Endothelial cell of umbilical vein (primary cell): ENCODE measurements around the gene PUS10. TPM values are rescaled to one million over a fixed set of nuclear protein-coding genes. Genes with fewer than 3 reads are reported as not detected.

ENCODE experiments used
- BruUV-seq: library from RNA; stranded (reverse); fragments of 400-500 nt; replicated peaks from 2 replicates; lab custom pipeline; 2021; lab: Mats Ljungman, UMichigan
- CTCF ChIA-PET: fragments of 300-600, 350-600 bp; sonication (Branson Sonifier 250); formaldehyde crosslinking; loops from one replicate; lab custom pipeline; 2021; ENCODE audit warnings: antibody characterized with exemption, inconsistent platforms; lab: Charles Lee
- POLR2A ChIA-PET: fragments of 300-600, 350-600 bp; sonication (Branson Sonifier 250); formaldehyde crosslinking; loops from one replicate; lab custom pipeline; 2021; ENCODE audit warnings: antibody characterized with exemption, inconsistent platforms; lab: Charles Lee
- DNase-seq: peaks from one replicate; pipeline ENCODE4 v3.0.0-alpha.2; 2011; ENCODE audit warnings: low read depth, low spot score
- FAIRE-seq: peaks from 2 replicates; lab custom pipeline; 2011; peaks lifted over from hg19 to GRCh38; lab: Jason Lieb, UNC
- H2AFZ ChIP-seq: 2 replicates; pipeline ENCODE4 v1.6.0; 2012; ENCODE audit warnings: low read depth, low read length, control low read depth, inconsistent platforms
- H3K27ac ChIP-seq: 2 replicates; pipeline ENCODE4 v1.5.1; 2011; ENCODE audit warnings: low read depth, mild to moderate bottlenecking, control low read depth, low read length, moderate library complexity; ENCODE audit not compliant: insufficient read depth
- H3K27me3 ChIP-seq, 2 experiments: 2 replicates each; pipeline versions ENCODE4 v1.6.0 to v1.6.1; 2011; ENCODE audit warnings: low read length in 2 of 2, mixed read lengths in 1 of 2; ENCODE audit not compliant: control insufficient read depth in 2 of 2, insufficient read depth in 2 of 2
- H3K36me3 ChIP-seq, 2 experiments: 2 replicates in 1 of 2; 3 replicates in 1 of 2; pipeline ENCODE4 v1.5.1; 2011; ENCODE audit warnings: low read length in 2 of 2, mild to moderate bottlenecking in 1 of 2, moderate library complexity in 1 of 2; ENCODE audit not compliant: control insufficient read depth in 2 of 2, insufficient read depth in 2 of 2; ENCODE audit errors: extremely low read depth in 1 of 2
- H3K4me1 ChIP-seq: 3 replicates; pipeline ENCODE4 v1.5.1; 2011; ENCODE audit warnings: mild to moderate bottlenecking, low read length; ENCODE audit not compliant: control insufficient read depth, insufficient read depth; ENCODE audit errors: extremely low read depth
- H3K4me2 ChIP-seq: 2 replicates; pipeline ENCODE4 v1.6.1; 2011; ENCODE audit warnings: low read length, control low read depth, mixed read lengths; ENCODE audit not compliant: insufficient read depth
- H3K4me3 ChIP-seq, 3 experiments: fragments of 200-600 bp in 1 of 3; sonication (generic), shearing (Covaris generic) in 1 of 3; replicated peaks in 1 of 3; 2 replicates each; pipeline ENCODE4 v1.5.1; 2011 to 2016; ENCODE audit warnings: control low read depth in 3 of 3, low read length in 3 of 3, mild to moderate bottlenecking in 2 of 3, inconsistent platforms in 1 of 3, low read depth in 1 of 3, moderate library complexity in 1 of 3; ENCODE audit not compliant: insufficient read depth in 1 of 3
- H3K79me2 ChIP-seq: 2 replicates; pipeline ENCODE4 v1.6.0; 2012; ENCODE audit warnings: low read length, inconsistent platforms; ENCODE audit not compliant: control insufficient read depth, insufficient read depth
- H3K9ac ChIP-seq: replicated peaks from 2 replicates; pipeline ENCODE3; 2011; ENCODE audit warnings: low read length, control low read depth; ENCODE audit not compliant: insufficient read depth; ENCODE audit errors: extremely low read depth
- H3K9me1 ChIP-seq: replicated peaks from 3 replicates; pipeline ENCODE4 v1.6.0; 2011; ENCODE audit warnings: mild to moderate bottlenecking, low read length; ENCODE audit not compliant: control insufficient read depth, insufficient read depth; ENCODE audit errors: extremely low read depth
- H3K9me3 ChIP-seq: replicated peaks from 2 replicates; pipeline ENCODE4 v1.5.1; 2012; ENCODE audit warnings: low read length, inconsistent platforms; ENCODE audit not compliant: control insufficient read depth, insufficient read depth
- H4K20me1 ChIP-seq: replicated peaks from 2 replicates; pipeline ENCODE3; 2011; ENCODE audit warnings: mild to moderate bottlenecking, low read length; ENCODE audit not compliant: control insufficient read depth, insufficient read depth; ENCODE audit errors: extremely low read depth
- EZH2 ChIP-seq: IDR thresholded peaks from 2 replicates; pipeline ENCODE4 v1.6.1; 2012; ENCODE audit warnings: borderline replicate concordance, low read depth, mild to moderate bottlenecking, moderate library complexity, low read length, inconsistent platforms; ENCODE audit not compliant: severe bottlenecking
- FOS ChIP-seq: IDR thresholded peaks from 2 replicates; pipeline ENCODE4 v1.6.1; 2011; ENCODE audit warnings: mild to moderate bottlenecking, low read length, moderate library complexity, borderline replicate concordance; ENCODE audit not compliant: insufficient read depth
- GATA2 ChIP-seq: IDR thresholded peaks from 2 replicates; pipeline ENCODE4 v1.7.0; 2011; ENCODE audit warnings: low read depth, mild to moderate bottlenecking, moderate library complexity, mixed read lengths, low read length; ENCODE audit not compliant: insufficient read length, insufficient read depth
- JUN ChIP-seq: IDR thresholded peaks from 2 replicates; pipeline ENCODE4 v1.6.1; 2011; ENCODE audit warnings: borderline replicate concordance, low read depth; ENCODE audit not compliant: insufficient read length, insufficient read depth
- dilution Hi-C: fragments of 300-500 bp; cut with MboI; formaldehyde crosslinking; loops from one replicate; pipeline ENCODE4 v1.15.0; 2019; ENCODE audit warnings: low sequenced_read_pairs; ENCODE audit not compliant: extremely low pct_ligation_motif_present
- intact Hi-C: fragments of 100-400 bp; cut with micrococcal nuclease; formaldehyde crosslinking; loops from one replicate; pipeline ENCODE4 v1.10.0; 2022
- polyA plus RNA-seq, 4 experiments: library from polyadenylated mRNA; depleted of rRNA in 3 of 4; stranded (reverse) in 3 of 4; unstranded in 1 of 4; fragments of >200 nt; gene quantifications; 2 replicates each; pipeline versions ENCODE4 v1.2.1 to v1.2.3, GENCODE V29; 2011 to 2012; ENCODE audit warnings: missing spikeins in 1 of 4
- total RNA-seq: library from RNA; stranded (reverse); gene quantifications from 2 replicates; pipeline ENCODE4 v1.2.3, GENCODE V29; 2021
- TF ChIP-seq, protein P1 (sequence below): IDR thresholded peaks from 2 replicates; pipeline ENCODE4 v1.6.1; 2011; ENCODE audit not compliant: insufficient read depth, insufficient read length

Gene PUS10
- total and polyA plus RNA-seq, 2 donors (not counting 3 experiments of a cell fraction or from before 2014, with no cell fraction given), result 3.7 to 10.3 TPM

DNA sequence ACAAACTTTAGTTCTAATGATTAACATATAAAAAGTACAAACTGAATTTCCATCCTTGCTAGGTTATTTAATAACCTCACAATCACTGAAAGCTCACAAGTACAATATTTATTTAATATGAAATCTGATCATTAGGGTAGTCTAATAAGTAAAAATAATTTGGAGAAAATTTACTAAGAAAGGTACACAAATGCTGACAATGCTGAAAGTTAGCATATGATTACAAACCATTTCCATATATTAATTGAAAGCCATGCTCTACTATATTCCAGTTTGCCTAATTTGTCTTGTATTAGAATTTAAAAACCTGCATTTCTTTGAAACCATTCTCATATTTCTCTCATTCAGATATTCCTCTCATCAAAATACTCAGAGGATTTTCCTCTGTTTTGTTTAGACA is 8.7 kb downstream of the PUS10 start:
- Histone ChIP-seq H4K20me1 (no peaks in the 10 kb centered on the region), H3K4me1 (peaks cover 5% of the 10 kb centered on the region), H3K4me2 (no peak overlapping the region), H3K9me3 (no peaks in the 10 kb centered on the region), H3K4me3 (no peak overlapping the region), H3K9me1 (no peaks in the 10 kb centered on the region), H3K27ac (no peak overlapping the region), H3K36me3 (no peaks in the 10 kb centered on the region), H2AFZ (no peak overlapping the region), H3K9ac (no peak overlapping the region), H3K79me2 (no peaks in the 10 kb centered on the region), H3K27me3 (no peaks in the 10 kb centered on the region)
- no peak for FAIRE-seq
- dilution Hi-C loops, result no loop called here
- ChIA-PET POLR2A (no interaction called here), CTCF (interaction anchor here (1.2 kb wide), 1 partner anchor 10 kb away, joined by 4 read pairs; no protein-coding TSS in a partner anchor)
- DNase-seq, result no peak
- BruUV-seq, result no TSS peak
- intact Hi-C loops, result no loop called here
- TF ChIP-seq GATA2 (no peak), FOS (no peak), JUN (no peak), EZH2 (no peak)
- TF ChIP-seq, protein P1, sequence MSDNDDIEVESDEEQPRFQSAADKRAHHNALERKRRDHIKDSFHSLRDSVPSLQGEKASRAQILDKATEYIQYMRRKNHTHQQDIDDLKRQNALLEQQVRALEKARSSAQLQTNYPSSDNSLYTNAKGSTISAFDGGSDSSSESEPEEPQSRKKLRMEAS, result no peak

GRCh38 chr2:61006486-61007105 is 11.5 kb downstream of the PUS10 start:
- Histone ChIP-seq H3K9me1 (no peaks in the 10 kb centered on the region), H3K4me1 (no peaks in the 10 kb centered on the region), H4K20me1 (no peaks in the 10 kb centered on the region), H3K27me3 (no peaks in the 10 kb centered on the region), H3K4me2 (no peak overlapping the region), H3K27ac (no peak overlapping the region), H3K79me2 (no peaks in the 10 kb centered on the region), H3K4me3 (no peak overlapping the region), H2AFZ (no peak overlapping the region), H3K9me3 (no peaks in the 10 kb centered on the region), H3K9ac (no peak overlapping the region), H3K36me3 (no peaks in the 10 kb centered on the region)
- intact Hi-C loops (no loop called here), dilution Hi-C loops (no loop called here)
- CTCF ChIA-PET, result interaction anchor here (0.8 to 2.2 kb wide), 3 partner anchors 8 to 299 kb away, joined by 3 to 8 read pairs (median 3); no protein-coding TSS in a partner anchor
- TF ChIP-seq EZH2, result no peak
- TF ChIP-seq, protein P1, result no peak
- no peak for DNase-seq
- BruUV-seq, result no TSS peak
- FAIRE-seq, result no peak
- POLR2A ChIA-PET, result no interaction called here
